Coronary artery (tissue), 2 donors: Measurements from ENCODE around the gene RPRD1A.

ENCODE experiments used
- DNase-seq: peaks from one replicate; pipeline ENCODE4 v3.0.0-alpha.2; 2017; ENCODE audit warnings: low spot score
- H3K27ac ChIP-seq, 2 donors: fragments of 200-600 bp; sonication (generic); one replicate each; pipeline ENCODE4 v1.5.1; 2016 to 2019
- H3K4me3 ChIP-seq: fragments of 200-600 bp; sonication (generic); 2 replicates; pipeline ENCODE4 v1.5.1; 2016; ENCODE audit warnings: mild to moderate bottlenecking, moderate library complexity
- TF ChIP-seq, protein P1 (sequence below): fragments of 200-600 bp; sonication (generic); IDR thresholded peaks from one replicate; pipeline ENCODE4 v1.5.1; 2019; ENCODE audit warnings: antibody characterized with exemption

The RPRD1A gene

DNA sequence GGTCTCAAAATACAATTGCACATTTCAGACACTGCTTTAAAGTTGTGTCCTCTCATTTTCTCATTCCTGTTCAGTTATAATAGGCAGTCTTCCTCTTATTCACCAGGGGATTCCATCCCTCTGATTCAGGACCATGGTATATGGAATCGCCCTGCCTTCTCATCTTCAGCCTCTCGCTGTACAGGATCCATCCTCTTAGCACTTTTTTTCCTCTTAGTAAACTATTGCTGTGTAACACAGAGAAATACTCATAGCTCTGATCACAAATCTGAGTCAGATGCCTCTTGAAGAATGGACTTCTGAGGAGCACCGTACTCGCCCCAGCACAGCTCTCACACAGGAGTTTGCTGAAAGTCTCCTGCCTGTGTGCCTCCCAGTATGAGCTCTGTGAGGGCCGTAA lies 83.5 kb downstream of the RPRD1A start:
- H3K4me3 ChIP-seq = no peak overlapping the region
- no peak for DNase-seq
- TF ChIP-seq, protein P1, sequence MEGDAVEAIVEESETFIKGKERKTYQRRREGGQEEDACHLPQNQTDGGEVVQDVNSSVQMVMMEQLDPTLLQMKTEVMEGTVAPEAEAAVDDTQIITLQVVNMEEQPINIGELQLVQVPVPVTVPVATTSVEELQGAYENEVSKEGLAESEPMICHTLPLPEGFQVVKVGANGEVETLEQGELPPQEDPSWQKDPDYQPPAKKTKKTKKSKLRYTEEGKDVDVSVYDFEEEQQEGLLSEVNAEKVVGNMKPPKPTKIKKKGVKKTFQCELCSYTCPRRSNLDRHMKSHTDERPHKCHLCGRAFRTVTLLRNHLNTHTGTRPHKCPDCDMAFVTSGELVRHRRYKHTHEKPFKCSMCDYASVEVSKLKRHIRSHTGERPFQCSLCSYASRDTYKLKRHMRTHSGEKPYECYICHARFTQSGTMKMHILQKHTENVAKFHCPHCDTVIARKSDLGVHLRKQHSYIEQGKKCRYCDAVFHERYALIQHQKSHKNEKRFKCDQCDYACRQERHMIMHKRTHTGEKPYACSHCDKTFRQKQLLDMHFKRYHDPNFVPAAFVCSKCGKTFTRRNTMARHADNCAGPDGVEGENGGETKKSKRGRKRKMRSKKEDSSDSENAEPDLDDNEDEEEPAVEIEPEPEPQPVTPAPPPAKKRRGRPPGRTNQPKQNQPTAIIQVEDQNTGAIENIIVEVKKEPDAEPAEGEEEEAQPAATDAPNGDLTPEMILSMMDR = no peak
- no peak overlapping the region for H3K27ac ChIP-seq

DNA sequence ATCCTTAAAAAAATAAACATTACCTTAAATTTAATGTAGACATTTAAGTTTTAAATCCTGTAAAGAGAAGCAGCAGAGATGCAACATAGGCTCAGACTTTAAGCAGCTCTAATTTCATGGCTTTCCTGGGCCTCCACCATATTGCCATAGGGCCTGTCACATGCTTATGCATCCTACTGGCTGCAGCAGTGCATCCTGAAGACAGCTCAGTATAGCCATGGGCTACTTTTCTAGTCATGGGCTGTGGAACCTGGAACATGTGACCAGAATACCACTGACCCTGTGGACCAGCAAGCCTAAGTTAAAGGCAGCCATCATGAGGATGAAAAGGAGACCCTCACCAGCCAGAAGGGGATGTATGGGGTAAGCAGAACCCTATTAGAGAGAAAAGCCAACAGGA lies 84.2 kb downstream of the RPRD1A start:
- TF ChIP-seq, protein P1 = no peak

DNA sequence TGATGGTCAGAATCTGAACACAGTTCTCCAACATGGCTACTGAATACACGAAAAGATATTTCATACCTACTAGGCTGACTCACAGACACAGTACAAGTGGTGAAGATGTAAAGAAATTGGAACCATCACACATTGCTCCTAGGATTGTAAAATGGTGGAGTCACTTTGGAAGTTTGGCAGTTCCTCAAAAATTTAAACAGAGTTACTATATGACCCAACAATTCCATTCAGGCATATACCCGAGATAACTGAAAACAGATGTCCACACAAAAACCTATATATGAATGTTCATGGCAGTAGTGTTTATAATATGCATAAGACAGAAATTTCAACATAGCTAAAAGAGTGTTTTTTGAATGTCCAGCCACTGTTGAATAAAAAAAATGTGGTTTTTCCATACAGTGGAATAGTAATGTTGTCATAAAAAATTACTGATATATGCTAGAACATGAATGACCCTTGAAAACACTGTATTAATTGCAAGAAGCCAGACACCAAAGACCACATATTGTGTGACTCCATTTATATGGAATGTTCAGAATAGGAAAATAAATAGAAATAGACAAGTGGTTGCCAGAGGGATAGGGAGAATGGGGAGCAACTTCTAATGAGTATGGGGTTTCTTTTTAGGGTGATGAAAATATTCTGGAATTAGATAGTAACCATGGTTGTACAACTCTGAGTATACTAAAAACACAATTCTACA lies 84.8 kb downstream of the RPRD1A start:
- Histone ChIP-seq H3K27ac (no peak overlapping the region), H3K4me3 (no peak overlapping the region)
- no peak for DNase-seq
- TF ChIP-seq, protein P1 = no peak

More for the DNA sequence above, 84.2 kb downstream of the RPRD1A start:
- no peak for DNase-seq
- Histone ChIP-seq H3K27ac (no peak overlapping the region), H3K4me3 (no peak overlapping the region)

DNA sequence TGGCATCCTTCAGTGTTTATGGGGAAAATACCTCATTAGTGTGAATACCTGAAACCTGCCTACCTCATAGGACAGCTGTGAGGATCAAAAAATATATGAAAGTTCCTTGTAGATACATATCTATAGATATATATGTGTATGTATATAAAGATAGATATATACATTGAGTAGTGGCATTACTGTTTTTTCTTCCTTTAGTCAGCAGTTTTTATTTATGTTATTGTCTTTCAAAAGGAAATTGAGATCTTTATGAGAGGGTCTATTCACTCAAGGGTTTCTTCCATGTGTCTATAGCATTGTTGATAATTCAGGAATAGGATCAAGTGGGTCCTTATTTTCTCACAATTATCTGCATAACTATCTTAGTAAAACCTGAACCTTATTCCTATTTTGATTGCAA lies 88.2 kb downstream of the RPRD1A start:
- Histone ChIP-seq H3K27ac (no peak overlapping the region), H3K4me3 (no peak overlapping the region)
- TF ChIP-seq, protein P1 = no peak
- DNase-seq = no peak

DNA sequence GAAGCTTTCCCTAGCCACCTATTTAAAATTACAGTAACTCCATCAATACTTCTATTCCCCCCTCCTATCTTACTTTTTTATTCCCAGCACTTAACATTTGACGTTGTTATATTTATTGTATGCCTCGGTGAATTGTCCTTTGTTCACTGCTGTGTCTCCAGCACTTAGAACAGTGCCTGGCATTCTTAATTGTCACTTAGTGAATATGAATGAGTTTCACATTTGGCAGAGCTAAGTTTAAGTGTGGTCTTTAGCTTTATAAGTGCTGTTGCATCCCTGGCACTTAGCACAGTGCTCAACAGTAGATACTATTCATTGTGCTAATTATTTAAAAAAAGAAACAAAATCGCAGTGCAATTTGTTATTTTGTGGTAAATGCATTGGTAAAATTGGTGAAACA lies 93.2 kb downstream of the RPRD1A start:
- DNase-seq = no peak
- Histone ChIP-seq H3K4me3 (no peak overlapping the region), H3K27ac (no peak overlapping the region)
- TF ChIP-seq, protein P1 = no peak

DNA sequence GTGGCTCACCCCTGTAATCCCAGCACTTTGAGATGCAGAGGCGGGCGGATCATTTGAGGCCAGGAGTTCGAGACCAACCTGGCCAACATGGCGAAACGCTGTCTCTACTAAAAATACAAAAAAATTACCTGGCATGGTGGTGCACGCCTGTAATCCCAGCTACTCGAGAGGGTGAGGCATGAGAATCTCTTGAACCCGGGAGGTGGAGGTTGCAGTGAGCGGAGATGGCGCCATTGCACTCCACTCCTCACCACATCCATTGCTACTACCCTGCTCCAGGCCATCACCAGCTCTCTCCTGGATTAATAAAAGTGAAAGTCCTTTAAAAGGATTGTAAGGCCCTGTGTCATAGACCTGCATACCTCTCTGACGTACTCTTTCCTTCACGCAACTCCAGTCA lies 93.7 kb downstream of the RPRD1A start:
- TF ChIP-seq, protein P1 = no peak
- Histone ChIP-seq H3K4me3 (peak overlapping the region; percentile 88), H3K27ac (no peak overlapping the region)
- no peak for DNase-seq
